Gastrocnemius medialis (tissue), 4 donors: ENCODE data around the gene KCNA5. TPM values are rescaled to one million over a fixed set of nuclear protein-coding genes. Genes with fewer than 3 reads are reported as not detected.

Experiments
- ATAC-seq, 2 donors: fragments of 150-250 bp; one replicate each; pipeline ENCODE4 v1.9.1; 2016
- DNase-seq, 2 donors: peaks; one replicate each; pipeline ENCODE4 v3.0.0-alpha.2; 2019
- H3K27ac ChIP-seq, 4 donors: fragments of 200-600 bp; sonication (generic); 1 replicate in 1 of 4; 2 replicates in 3 of 4; pipeline ENCODE4 v1.5.1; 2016 to 2018; ENCODE audit warnings: mild to moderate bottlenecking in 2 of 4, moderate library complexity in 1 of 4
- H3K27me3 ChIP-seq, 3 donors: fragments of 200-600 bp; sonication (generic) in 2 of 3; 1 replicate in 1 of 3; 2 replicates in 2 of 3; pipeline versions ENCODE4 v1.5.1 to v1.6.0; 2016 to 2019; ENCODE audit warnings: mild to moderate bottlenecking in 1 of 3, moderate library complexity in 1 of 3
- H3K36me3 ChIP-seq, 2 donors: fragments of 200-600 bp; sonication (generic) in 1 of 2; one replicate each; pipeline ENCODE4 v1.5.1; 2017 to 2018
- H3K4me1 ChIP-seq, 2 donors: fragments of 200-600 bp; sonication (generic) in 1 of 2; one replicate each; pipeline ENCODE4 v1.5.1; 2016 to 2017; ENCODE audit warnings: mild to moderate bottlenecking in 2 of 2
- H3K4me3 ChIP-seq, 4 donors: fragments of 200-600 bp; sonication (generic) in 3 of 4; 1 replicate in 1 of 4; 2 replicates in 3 of 4; pipeline ENCODE4 v1.5.1; 2016 to 2019; ENCODE audit warnings: mild to moderate bottlenecking in 2 of 4
- H3K9me3 ChIP-seq, 3 donors: fragments of 200-600 bp; sonication (generic) in 2 of 3; 1 replicate in 1 of 3; 2 replicates in 2 of 3; pipeline ENCODE4 v1.5.1; 2016 to 2019
- POLR2A ChIP-seq, 2 donors: fragments of 450-650 bp; IDR thresholded peaks; one replicate each; pipeline ENCODE4 v1.6.1; 2017; ENCODE audit warnings: antibody characterized with exemption in 2 of 2, mild to moderate bottlenecking in 2 of 2, moderate library complexity in 2 of 2
- in situ Hi-C, 4 donors: fragments of 200-750 bp; cut with MboI; loops; one replicate each; pipeline versions ENCODE4 v1.15.0 to v1.8.0; 2017; ENCODE audit warnings: low sequenced_read_pairs in 4 of 4
- intact Hi-C: fragments of 100-400 bp; cut with DNase I; formaldehyde crosslinking; loops from one replicate; pipeline ENCODE4 v1.15.1; 2023; ENCODE audit warnings: low total_unique reads
- total RNA-seq, 4 donors: library from RNA; depleted of rRNA; stranded (reverse); fragments of >200 nt; gene quantifications; one replicate each; pipeline versions ENCODE4 v1.1.0 to v1.2.3, GENCODE V29; 2016
- TF ChIP-seq, protein P1 (sequence below), 5 experiments: fragments of 450-650 bp in 3 of 5; fragments of 200-600 bp in 2 of 5; sonication (generic) in 2 of 5; IDR thresholded peaks in 4 of 5; conservative IDR thresholded peaks in 1 of 5; 1 replicate in 4 of 5; 2 replicates in 1 of 5; pipeline ENCODE4 v1.5.1; 2016 to 2019; ENCODE audit warnings: antibody characterized with exemption in 5 of 5, mild to moderate bottlenecking in 3 of 5, moderate library complexity in 3 of 5

The KCNA5 gene
- total RNA-seq, 4 donors from 2014 or later = 0.52 to 3.2 (median 0.84) TPM

DNA sequence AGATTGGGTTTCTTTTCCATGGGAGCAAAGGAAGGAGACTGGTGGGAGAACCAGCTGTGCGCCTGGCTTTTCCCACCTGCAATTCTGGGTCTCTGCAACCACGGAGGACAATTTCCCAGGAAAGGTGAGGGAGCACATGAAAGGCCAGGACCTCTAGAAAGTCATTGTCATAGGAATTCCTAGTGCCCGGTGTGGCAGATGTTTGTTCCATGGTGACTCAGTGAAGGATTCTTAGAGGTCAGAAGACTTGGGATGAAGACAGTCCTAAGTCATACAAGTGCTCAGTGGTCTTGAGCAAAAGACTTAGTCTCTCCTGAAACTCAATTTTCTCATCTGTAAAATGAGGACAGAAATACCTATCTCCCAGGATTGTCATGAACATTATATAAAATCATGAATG, 51.3 kb downstream of the KCNA5 start:
- no peaks in the 10 kb centered on the region for H3K9me3 ChIP-seq
- TF ChIP-seq, protein P1, sequence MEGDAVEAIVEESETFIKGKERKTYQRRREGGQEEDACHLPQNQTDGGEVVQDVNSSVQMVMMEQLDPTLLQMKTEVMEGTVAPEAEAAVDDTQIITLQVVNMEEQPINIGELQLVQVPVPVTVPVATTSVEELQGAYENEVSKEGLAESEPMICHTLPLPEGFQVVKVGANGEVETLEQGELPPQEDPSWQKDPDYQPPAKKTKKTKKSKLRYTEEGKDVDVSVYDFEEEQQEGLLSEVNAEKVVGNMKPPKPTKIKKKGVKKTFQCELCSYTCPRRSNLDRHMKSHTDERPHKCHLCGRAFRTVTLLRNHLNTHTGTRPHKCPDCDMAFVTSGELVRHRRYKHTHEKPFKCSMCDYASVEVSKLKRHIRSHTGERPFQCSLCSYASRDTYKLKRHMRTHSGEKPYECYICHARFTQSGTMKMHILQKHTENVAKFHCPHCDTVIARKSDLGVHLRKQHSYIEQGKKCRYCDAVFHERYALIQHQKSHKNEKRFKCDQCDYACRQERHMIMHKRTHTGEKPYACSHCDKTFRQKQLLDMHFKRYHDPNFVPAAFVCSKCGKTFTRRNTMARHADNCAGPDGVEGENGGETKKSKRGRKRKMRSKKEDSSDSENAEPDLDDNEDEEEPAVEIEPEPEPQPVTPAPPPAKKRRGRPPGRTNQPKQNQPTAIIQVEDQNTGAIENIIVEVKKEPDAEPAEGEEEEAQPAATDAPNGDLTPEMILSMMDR (IDR thresholded peaks at IDR 0.05 in 4 of 5, conservative IDR thresholded peaks at IDR 0.05 in 1 of 5) = no peak
- no peak for TF ChIP-seq POLR2A (IDR thresholded peaks at IDR 0.05)
- no peak overlapping the region for H3K4me3 ChIP-seq
- intact Hi-C loops = no loop called here
- H3K36me3 ChIP-seq = no peaks in the 10 kb centered on the region
- H3K4me1 ChIP-seq = no peaks in the 10 kb centered on the region
- no peak overlapping the region for H3K27ac ChIP-seq
- ATAC-seq = no peak
- H3K27me3 ChIP-seq = peaks cover 5 to 14% (median 6%) of the 10 kb centered on the region in 3 donors
- DNase-seq = no peak
- in situ Hi-C loops = no loop called here

Other genes starting within 250 kb of the KCNA5 start
- gene KCNA1, start 134.0 kb upstream of the KCNA5 start, total RNA-seq = not detected